ENCODE data around the gene DOCK1.

DOCK1 gene

DNA sequence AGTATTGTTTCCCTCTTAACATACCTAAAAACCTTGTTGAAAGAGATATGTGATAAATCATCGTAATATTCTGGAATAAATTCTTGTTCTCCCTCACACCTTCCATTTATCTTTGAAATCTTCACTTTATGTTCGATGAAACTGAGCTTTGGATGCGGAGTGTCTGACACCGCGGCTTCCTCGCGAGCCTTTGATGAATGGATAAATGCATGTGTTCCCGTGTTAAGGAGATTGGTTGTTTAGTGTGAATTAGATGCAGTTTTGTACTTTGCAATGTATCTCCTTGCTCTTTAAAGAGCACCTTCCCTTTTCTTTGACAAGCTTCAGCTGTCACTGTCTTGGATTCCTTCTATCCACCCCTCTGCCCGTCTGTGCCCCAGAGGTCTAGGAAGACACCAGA, 138.1 kb downstream of the DOCK1 start:
- no peak for FAIRE-seq

DNA sequence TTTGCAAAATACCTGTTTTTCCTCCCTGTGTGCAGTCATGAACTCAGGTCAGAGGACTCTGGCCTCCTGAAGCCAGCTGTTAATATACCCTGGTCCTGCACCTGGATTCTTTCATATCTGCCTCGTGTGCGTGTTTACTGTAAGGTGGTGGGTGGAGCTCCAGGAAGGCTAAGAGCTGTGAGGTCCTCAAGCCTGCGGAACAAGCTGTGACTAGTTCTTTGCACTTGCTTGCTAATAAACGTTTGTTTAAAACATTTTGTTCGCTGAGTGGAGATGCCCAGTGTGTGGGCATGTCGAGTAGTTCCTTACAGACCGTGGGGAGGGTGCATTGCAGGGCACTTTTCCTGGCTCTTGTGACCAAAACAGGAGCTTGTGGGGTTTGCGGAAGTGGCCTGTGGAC, 139.0 kb downstream of the DOCK1 start:
- FAIRE-seq: no peak

DNA sequence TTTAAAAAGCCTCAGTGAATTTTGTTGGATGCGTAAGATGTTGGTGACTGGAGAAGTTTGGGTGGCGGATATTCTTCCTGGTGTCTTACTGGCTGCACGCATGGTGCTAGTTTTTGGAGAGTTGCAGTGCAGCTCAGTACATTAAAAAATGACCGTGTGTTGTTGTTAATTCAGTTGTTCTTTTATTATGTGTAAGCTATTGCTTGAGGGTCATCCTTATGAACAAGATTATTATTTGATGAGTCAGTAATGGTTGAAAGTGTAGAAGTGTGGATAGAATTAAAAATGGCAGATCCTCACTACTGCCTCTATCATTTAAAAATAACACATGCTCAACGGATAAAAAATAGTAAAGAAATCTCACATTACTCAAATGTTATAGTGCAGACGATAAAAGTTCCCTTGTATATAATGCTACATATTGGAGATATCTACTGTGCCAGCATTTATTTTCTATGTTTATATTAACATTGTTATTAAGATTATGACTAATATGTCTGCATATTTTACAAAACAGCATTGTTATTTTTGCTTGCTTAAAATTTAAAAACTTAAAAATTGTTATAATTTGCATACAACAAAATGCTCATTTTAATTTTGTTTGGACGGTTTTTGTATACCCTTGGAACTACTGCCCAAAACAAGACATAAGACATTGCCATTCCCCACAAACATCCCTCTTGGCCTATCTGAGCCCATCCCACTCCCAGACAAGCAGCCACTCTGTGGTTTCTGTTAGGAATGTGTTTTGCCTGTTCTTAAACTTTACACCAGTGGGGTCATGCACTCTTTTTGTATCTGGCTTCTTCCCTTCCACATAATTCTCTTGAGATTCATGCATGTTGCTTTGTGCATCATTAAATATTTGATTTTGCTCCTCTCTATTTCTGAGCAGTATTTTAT, 142.0 kb downstream of the DOCK1 start:
- FAIRE-seq: no peak

DNA sequence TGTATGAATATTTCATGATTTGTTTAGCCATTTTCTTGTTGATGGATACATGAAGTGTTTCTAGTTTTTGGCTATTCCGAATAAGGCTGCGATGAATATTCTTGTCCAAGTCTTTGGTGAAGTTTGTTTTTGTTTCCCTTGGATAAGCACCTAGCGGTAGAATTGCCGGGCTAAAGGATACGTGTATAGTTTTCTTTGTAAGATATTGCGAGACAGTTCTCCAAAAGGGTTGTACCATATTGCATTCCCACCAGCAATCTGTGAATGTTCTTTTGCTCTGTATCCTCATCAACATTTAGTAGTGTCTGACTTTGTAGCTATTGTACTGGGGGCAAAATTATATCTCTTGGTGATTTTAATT, 142.6 kb downstream of the DOCK1 start:
- FAIRE-seq: no peak

DNA sequence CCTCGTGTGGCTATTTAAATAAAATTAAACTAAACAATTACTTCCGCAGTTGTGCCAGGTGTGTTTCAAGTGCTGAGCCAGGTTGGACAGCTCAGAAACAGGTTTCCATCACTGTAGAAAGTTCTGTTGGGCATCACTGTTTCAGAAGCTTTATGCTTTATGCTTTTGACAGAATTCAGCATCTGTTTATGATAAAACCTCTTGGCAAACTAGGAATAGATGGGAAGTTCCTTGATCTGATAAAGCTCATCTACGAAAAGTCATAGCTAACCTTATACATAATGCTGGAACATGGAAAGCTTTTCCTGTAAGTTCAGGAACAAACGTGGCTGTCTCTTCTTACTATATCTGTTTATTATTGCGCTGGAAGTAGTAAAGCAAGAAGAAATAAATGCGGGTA, 143.4 kb downstream of the DOCK1 start:
- FAIRE-seq: no peak

DNA sequence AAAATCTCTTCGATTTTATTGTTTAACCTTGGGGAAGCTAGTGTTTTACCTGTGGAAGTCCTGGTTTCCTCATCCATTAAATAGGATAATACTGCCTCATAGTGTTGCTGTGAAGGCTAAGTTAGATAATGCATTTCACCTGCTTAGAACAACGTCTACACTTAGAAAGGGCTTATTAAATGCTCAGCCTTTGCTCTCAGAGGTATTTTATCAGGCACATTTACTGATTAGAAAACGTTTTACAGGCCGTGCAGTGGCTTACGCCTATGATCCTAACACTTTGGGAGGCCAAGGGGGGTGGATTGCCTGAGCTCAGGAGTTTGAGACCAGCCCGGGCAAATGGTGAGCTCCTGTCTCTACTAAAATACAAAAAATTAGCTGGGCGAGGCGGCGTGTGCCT, 146.8 kb downstream of the DOCK1 start:
- FAIRE-seq: no peak

DNA sequence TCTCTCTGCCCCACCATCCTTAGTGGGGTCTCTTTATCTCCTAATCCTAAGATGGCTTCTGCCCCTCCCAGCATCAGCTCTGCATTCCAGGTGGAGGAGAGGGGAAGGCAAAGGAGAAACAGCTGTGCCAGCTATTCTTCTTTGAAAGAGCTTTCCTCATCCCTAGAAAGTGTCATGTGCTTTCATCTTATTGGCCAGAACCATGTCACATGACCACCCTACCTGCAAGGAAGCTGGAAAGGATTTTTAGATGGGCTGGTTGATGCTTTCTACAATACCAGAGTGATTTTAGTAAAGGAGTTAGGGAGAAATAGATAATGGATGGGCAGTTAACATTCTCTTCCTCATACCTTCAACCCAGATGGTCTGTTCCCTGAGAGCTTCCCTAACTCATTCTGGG, 150.0 kb downstream of the DOCK1 start:
- FAIRE-seq: no peak

DNA sequence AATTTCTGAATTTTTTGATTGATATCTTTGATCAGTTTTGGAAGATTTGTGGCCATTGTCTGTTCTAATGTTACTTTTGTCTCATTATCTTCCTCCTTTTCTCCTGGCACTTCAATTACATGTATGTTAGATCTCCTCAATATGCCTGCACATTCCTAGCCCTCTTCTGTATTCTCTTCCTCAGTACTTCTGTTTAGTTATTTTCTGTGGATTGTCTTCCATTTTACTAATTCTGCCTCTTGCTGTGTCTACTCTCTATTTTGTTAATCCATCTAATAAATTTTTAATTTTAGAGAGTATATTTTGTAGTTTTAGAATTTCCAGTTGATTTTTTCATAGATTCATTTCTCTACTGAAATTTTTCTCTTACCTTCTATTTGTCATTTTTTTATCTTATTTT, 154.1 kb downstream of the DOCK1 start:
- FAIRE-seq: no peak

DNA sequence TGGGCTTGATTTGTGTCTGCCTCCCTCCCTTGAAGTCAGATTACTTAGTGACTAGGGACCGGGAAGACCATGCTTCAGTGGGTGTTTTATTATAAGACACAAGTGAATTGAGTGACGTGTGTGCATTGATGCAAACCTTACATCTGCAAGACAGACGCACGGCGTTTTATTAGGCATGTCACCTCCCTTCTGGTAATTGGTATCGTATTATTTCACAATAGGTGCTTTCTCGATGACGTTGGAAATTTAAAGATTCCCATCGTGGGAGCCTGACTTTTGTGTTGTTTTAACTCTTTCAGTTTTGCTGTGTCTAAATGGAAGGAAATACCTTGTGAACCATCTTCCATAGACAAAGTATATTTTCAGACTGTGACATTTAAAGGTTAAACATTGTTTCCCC, 158.5 kb downstream of the DOCK1 start:
- FAIRE-seq: no peak

DNA sequence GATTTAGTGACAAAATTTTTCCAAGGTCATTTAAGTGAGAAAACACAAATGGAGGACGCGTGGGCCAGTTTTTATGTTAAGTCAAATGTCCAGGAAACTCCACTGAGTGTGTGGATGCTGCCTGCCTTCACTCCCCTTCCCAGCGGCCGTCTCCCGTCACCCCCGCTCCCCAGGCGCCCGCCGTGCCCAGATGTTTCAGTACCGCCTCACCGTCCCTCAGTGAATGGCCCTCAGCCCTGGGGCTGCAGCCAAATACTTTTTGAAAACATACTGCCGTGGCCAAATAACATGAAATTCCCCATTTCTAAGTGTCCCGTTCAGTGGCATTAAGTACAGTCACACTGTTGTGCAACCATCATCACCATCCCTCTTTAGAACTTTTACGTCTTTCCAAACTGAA, 159.2 kb downstream of the DOCK1 start:
- no peak for FAIRE-seq

DNA sequence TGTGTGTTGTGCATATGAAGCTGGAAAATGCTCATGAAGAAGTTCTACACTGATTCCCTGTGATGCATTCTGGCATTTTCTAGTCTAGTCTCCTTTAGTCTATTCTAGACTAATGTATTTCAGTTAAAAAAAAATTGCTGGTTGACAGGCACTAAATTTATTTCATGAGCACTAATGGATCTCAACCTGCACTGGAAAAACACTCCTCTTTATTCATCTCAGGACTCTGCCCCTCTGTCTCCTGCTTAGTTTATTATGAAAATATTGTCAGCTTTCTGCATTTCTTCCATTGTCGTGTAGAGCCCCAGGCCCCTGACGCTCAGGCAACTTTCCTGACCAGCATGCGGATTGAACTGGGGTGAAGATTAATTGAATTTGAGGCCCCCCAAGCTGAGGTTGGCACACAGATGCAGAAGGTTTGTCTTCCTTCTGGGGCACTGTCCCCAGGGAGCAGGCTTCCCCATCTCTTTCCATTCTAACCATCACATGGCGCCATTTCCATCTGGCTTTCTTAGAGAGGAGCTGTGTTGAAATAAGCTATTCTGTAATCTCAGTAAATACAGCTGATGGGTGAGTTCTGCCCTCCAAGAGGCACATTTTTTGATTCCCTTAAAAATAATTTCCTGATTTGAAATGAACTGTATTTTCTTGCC, 162.4 kb downstream of the DOCK1 start:
- FAIRE-seq: no peak

DNA sequence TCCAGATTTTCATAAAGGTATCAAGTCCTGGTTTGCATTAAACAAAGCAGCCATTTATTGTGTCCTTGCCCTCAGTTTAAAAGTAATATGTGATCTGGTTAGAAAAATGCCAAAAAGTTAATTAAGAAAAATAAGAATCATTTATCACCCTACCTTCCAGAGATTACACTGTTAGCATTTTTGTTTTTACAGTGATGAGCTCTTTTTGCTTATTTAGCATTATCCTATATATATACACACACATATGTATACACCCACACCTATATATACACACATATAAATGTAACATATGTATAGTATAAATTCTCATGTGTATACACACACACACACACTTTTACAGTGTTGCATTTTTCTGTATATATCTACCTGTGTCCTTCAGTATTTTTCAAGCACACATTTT, 163.3 kb downstream of the DOCK1 start:
- FAIRE-seq: no peak

DNA sequence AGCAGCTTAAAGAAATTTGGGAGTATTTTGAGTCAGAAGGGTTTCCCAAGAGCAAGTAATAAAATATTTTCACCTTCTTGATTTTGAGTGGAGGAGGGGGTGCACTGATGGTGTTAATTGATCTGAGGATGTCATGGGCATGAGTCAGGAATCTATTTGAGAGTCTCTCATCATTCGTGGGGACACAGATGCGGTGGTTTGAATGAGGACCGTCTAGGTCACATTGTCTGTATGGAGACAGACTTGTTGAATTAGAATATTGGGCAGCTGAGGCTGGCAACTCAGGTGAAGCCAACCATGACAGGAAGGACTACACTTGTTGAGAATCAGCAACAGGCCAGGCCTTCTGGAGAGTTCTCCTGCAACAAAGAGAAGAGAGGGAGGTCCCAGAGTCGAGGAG, 164.2 kb downstream of the DOCK1 start:
- no peak for FAIRE-seq

DNA sequence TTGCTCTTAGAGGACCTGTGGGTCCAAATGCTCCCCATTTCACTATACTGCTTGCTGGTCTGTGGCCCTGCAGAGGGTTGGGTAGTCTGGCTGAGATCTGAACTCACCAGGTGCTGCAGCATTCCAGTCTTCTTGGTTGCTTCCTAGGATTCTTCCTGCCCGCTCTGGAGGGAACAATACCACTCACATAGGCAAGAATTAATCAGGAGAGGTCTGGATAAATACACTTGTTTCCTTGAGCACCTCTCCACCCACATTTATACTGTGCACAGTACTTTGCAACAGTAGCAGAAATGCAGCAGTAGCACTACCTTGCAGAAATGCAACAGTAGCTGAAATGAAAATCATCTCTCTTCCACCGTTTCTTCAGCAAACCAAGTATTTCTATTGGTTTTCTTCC, 165.9 kb downstream of the DOCK1 start:
- no peak for FAIRE-seq

DNA sequence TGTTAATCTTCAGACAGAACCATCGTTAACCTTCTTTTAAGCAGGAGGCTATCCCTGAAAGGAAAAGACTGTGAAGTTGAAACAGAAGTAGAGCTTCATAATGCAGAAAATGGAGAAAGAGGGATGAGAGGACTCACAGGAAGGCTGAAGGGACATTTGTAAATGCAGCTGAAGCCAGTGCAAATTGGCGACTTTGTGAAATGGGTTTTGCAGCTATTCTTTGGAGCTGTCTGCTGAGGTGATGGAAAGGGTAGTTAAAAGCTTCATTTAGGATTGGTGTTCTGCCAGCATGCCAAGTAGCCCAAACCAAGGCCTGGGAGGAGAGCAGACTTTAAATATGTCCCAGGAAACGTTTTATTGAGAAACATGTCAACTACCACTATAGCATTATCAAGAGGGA, 168.4 kb downstream of the DOCK1 start:
- no peak for FAIRE-seq

DNA sequence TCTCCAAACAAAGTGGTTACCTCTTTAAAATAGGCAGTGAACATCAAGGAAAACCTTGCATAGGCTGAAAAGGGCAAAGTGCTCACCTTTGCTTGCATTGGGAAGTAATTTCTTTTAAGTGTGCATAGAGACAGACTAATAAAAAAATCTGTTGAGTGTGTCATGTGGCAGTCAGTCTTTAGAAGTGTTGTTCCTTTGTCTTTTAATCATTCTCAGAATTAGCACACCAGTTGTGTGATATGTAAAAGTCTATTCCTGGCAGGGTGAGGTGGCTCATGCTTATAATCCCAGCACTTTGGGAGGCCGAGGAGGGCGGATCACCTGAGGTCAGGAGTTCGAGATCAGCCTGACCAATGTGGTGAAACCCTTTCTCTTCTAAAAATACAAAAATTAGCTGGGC, 174.2 kb downstream of the DOCK1 start:
- FAIRE-seq: no peak

DNA sequence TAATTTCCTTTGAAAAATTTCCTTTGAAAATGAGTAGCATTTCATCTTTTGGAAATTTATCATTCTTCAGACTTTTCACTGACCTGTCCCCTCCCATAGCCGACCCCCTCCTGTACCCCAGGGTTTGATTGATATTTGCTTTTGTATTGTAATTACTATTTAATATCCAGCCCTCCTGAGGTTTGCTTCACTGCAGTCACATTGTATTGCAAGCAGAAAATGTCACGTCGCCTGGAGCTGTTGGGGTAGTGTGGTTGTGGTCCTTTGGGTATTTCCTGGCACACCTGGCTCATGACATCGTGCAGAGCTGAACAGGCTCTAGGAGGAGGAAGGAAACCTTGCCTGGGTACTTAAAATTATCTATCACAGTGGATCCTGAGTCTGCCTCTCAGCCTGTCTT, 175.1 kb downstream of the DOCK1 start:
- FAIRE-seq: no peak

DNA sequence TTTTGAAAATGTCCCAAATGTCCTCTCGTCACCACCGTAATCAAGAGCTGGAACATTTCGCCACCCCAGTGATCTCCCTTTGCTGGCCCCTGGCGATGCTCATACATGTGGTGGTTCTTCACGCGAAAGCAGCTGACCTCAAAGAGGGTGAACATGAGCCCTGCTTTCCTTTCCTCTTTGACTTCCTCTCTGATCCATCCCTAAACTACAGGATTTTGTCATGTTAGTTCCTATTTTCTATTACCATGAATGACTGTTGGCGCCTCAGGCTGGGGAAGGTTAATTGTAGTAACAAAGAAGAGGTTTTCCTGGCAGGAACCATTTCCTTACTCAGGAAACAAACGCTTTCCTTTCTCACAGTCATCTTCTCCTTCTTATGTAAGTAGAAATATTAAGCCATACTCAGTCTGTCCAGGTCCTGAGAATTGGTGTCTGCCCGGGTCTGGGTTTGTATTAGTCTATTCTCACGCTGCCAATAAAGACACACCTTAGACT, 176.7 kb downstream of the DOCK1 start:
- FAIRE-seq: no peak

DNA sequence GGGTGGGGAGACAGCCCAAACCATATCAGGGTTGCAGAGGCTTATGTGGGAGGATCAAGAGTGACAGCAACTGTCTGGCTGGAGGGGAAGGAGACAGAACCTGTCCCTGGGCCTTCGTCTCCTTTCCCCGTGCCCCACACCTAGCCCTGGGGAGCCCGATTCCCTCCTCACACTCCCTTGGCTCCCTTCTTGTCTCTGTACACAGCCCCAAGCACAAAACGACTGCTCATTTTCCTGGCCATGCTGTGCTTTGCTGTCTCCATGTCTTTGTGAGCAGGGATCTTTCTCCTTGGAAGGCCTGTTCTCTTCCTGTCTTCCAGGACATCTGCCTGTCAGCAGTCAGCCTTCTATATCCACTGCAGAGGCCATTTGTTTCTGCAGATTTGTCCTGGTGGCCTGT, 177.4 kb downstream of the DOCK1 start:
- no peak for FAIRE-seq

DNA sequence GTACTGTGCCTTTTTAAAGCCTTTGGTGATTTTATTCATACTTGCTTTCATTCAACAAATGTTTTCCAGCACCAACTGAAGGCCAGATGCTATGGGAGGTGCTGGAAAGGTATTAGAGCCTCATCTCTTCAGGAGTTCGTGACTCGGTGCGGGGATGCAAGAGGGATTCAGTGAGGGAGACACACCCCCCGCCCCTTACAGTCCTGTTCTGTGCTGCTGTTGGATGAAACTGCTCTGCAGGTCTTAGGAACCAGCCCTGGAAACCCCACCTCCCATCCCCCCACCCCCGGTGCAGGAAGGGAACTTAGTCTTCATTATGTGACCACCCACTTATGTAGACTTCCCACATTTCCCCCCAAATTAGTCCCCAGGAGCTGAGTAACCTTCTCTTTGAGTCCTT, 180.7 kb downstream of the DOCK1 start:
- FAIRE-seq: no peak

DNA sequence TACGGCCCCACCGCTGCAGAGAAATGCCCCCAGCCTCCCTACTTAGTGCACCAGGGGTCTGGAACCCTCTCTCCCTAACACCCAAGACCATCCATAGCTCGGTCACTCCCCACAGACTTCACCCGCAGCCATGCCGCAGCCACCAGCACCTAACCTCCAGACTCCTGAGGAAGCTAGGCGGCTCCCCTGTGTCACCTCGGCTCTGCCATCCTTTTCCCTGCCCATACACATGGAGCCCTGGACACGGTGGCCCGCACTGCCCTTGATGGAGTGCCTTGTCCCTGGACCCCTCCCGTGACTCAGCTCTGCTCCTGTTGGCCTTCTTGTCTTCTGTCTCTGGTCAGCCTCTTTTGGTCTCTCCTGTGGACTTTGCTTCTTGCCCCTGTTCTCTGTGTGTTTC, 183.7 kb downstream of the DOCK1 start:
- FAIRE-seq: no peak

DNA sequence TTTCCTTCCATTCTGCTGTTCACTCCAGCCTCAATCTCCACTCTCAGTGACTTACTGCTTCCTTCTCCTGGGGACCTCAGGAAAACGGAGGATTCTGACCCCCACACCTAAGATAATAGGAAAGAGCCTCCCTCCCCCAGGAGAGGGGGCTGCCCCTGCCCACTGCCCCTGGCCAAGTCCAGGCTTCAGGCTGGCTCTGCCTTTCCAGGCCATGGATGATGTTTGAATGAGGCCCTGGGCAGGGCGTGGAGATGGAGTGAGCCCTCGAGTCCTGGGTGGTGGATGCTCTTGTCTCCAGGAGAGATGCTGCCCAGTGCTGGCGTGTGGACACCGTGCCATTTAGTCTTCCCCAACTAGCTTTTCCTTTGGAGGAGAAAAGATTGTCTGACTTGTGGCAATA, 184.2 kb downstream of the DOCK1 start:
- no peak for FAIRE-seq

DNA sequence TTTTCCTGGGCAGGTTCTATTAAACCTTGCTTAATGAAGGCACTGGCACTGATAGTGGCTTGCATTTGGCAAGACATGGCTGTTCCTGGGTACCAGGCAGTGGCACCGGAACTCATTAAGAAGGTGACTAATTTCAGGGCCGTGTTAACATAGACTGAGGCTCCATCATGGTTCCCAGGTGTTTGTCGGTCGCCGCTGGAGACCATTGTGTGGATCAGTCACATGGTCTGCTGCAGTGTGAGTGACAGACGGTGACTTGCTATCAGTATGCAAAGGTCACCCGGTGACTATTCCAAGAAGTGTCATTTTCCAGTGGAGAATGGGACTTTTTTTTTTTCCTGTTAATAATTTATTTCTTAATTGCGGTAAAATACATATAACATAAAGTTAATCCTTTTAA, 184.9 kb downstream of the DOCK1 start:
- FAIRE-seq: no peak

DNA sequence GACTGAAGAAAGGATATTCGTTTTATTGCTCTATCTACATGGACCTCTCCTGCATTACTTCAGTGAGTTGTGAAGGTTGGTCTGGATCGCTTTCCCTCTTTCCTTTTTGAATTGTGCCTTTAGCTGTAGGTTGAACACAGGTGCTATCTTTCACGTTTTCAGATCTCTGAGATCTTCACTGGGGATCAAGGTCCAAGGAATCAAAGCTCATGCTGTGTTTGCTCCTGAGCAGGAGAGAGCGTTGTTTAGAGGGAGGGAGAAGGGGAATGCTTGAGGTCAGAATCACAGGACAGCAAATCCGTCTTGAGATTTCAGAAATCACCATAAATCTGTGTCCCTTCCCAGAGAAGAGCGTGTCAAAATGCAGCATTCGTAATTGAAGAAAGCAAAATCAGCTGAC, 186.1 kb downstream of the DOCK1 start:
- no peak for FAIRE-seq

DNA sequence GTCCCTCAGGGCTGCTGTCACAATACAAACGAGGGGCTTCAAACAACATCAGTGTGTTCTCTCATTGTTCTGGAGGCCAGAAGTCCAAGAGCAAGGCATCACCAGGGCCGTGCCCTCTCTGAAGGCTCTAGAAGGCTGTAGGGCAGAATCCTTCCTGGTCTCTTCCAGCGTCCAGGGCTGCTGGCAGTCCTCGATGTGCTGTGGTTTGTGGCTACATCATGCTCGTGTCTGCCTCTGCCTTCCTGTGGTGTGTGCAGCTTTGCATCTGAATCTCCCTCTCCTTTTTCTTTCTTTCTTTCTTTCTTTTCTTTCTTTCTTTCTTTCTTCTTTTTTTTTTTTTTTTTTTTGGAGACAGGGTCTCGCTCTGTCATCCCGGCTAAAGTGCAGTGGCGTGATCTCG, 187.7 kb downstream of the DOCK1 start:
- FAIRE-seq: no peak
